Measurements from ENCODE around the gene FAM83E. TPM values are rescaled to one million over a fixed set of nuclear protein-coding genes. Genes with fewer than 3 reads are reported as not detected.
"Not testable (repeated sequence)": the region's sequence is repeated elsewhere in the genome, so short reads cannot be mapped to it uniquely, and the experiment has no call there.

Gene FAM83E
- total RNA-seq, 1 experiment from 2014 or later = not detected

GRCh38 chr19:48641850-48642249 is 27.0 kb upstream of the FAM83E start:
- DNase-seq (ENCODE audit: low read depth) = no peak

- no peak for DNase-seq (ENCODE audit: low read depth)
These were observed 24.9 kb upstream of the FAM83E start for GRCh38 chr19:48639483-48640375.

GRCh38 chr19:48638831-48639381 is 24.0 kb upstream of the FAM83E start:
- no peak for DNase-seq (ENCODE audit: low read depth)

- peak; percentile 74 for DNase-seq (ENCODE audit: low read depth)
These were observed 23.3 kb upstream of the FAM83E start for GRCh38 chr19:48637948-48638830.

GRCh38 chr19:48637449-48637947 is 22.6 kb upstream of the FAM83E start:
- peak; percentile 98 for DNase-seq (ENCODE audit: low read depth)

GRCh38 chr19:48636859-48637448 is 22.1 kb upstream of the FAM83E start, which contains the start of gene DBP:
Gene DBP (minus strand): TSS chr19:48637379. CDS start chr19:48636994, 385 bp downstream.
- DNase-seq (ENCODE audit: low read depth) = peak; percentile 49

GRCh38 chr19:48635966-48636858 is 21.3 kb upstream of the FAM83E start:
- no peak for DNase-seq (ENCODE audit: low read depth)

- DNase-seq (ENCODE audit: low read depth) = no peak
These were observed 20.5 kb upstream of the FAM83E start for GRCh38 chr19:48635263-48635965.

- DNase-seq (ENCODE audit: low read depth) = peak; percentile 92
These were observed 19.8 kb upstream of the FAM83E start for GRCh38 chr19:48634424-48635262.

- no peak for DNase-seq (ENCODE audit: low read depth)
These were observed 19.1 kb upstream of the FAM83E start for GRCh38 chr19:48634036-48634342.

- no peak for DNase-seq (ENCODE audit: low read depth)
These were observed 18.5 kb upstream of the FAM83E start for GRCh38 chr19:48633148-48634035.

- DNase-seq (ENCODE audit: low read depth) = peak; percentile 84
These were observed 17.8 kb upstream of the FAM83E start for GRCh38 chr19:48632692-48633147.

- not testable (repeated sequence) for DNase-seq (ENCODE audit: low read depth)
These were observed 17.4 kb upstream of the FAM83E start for GRCh38 chr19:48632286-48632685.

- DNase-seq (ENCODE audit: low read depth) = no peak
These were observed 16.3 kb upstream of the FAM83E start for GRCh38 chr19:48631225-48631624.

- no peak for DNase-seq (ENCODE audit: low read depth)
These were observed 15.6 kb upstream of the FAM83E start for GRCh38 chr19:48630296-48631063.

GRCh38 chr19:48629599-48630295 is 14.9 kb upstream of the FAM83E start:
- DNase-seq (ENCODE audit: low read depth) = no peak
